SU-DHL-6 (cell line): ENCODE results near the gene KMT2E.
A peak's percentile ranks its signal among the peaks of the same experiment; 100 is the strongest.

ENCODE experiments used
- H2AFZ ChIP-seq: fragments of 200-600 bp; sonication (generic); 2 replicates; pipeline ENCODE4 v1.6.1; 2014; ENCODE audit warnings: low read depth, mild to moderate bottlenecking, moderate library complexity, mixed read lengths, antibody characterized with exemption, low read length; ENCODE audit not compliant: severe bottlenecking
- H3F3A ChIP-seq: fragments of 200-600 bp; shearing (Covaris generic); 2 replicates; pipeline ENCODE4 v1.6.0; 2016; ENCODE audit warnings: antibody characterized with exemption, mild to moderate bottlenecking; ENCODE audit not compliant: insufficient read depth
- H3K27ac ChIP-seq: fragments of 200-600 bp; sonication (generic); 2 replicates; pipeline ENCODE4 v1.5.1; 2016; ENCODE audit warnings: low read depth, mild to moderate bottlenecking, low read length, moderate library complexity, mixed read lengths
- H3K27me3 ChIP-seq: fragments of 200-600 bp; sonication (generic), shearing (Covaris generic); 2 replicates; pipeline ENCODE4 v1.6.0; 2014; ENCODE audit warnings: mild to moderate bottlenecking, low read length
- H3K36me3 ChIP-seq: fragments of 200-600 bp; sonication (generic); 2 replicates; pipeline ENCODE4 v1.6.1; 2014; ENCODE audit warnings: mild to moderate bottlenecking, low read length, mixed read lengths
- H3K4me2 ChIP-seq: fragments of 300-600, 200-600 bp; shearing (Covaris generic), sonication (generic); 2 replicates; pipeline ENCODE4 v1.6.0; 2014; ENCODE audit warnings: low read length, low read depth, mild to moderate bottlenecking; ENCODE audit not compliant: poor library complexity, severe bottlenecking
- H3K4me3 ChIP-seq: fragments of 200-600 bp; sonication (generic); 2 replicates; pipeline ENCODE4 v1.5.1; 2014; ENCODE audit warnings: antibody characterized with exemption, low read length, mild to moderate bottlenecking, mixed read lengths; ENCODE audit not compliant: insufficient read depth, poor library complexity, severe bottlenecking
- H3K79me2 ChIP-seq: fragments of 200-600 bp; sonication (generic); 2 replicates; pipeline ENCODE4 v1.6.1; 2014; ENCODE audit warnings: mild to moderate bottlenecking, low read length, moderate library complexity; ENCODE audit not compliant: insufficient read depth
- H3K9ac ChIP-seq: fragments of 200-600 bp; sonication (generic); 2 replicates; pipeline ENCODE4 v1.7.0; 2014; ENCODE audit warnings: mild to moderate bottlenecking, low read length
- H3K9me2 ChIP-seq: fragments of 200-600 bp; sonication (generic); replicated peaks from 2 replicates; pipeline ENCODE4 v1.6.1; 2014; ENCODE audit warnings: low read length; ENCODE audit not compliant: insufficient read depth
- H3K9me3 ChIP-seq: fragments of 200-600 bp; sonication (generic); 2 replicates; pipeline ENCODE4 v1.6.1; 2014; ENCODE audit warnings: low read length, mixed read lengths; ENCODE audit not compliant: insufficient read depth
- H4K20me1 ChIP-seq: fragments of 200-600 bp; sonication (generic); 2 replicates; pipeline ENCODE4 v1.6.1; 2014; ENCODE audit warnings: low read depth, mild to moderate bottlenecking, antibody characterized with exemption, low read length, moderate library complexity, mixed read lengths
- CTCF ChIP-seq: fragments of 200-600 bp; sonication (generic); IDR thresholded peaks from one replicate; pipeline ENCODE4 v1.5.1; 2017; ENCODE audit warnings: antibody characterized with exemption, mild to moderate bottlenecking, low read length, moderate library complexity; ENCODE audit not compliant: insufficient read depth, poor library complexity, severe bottlenecking
- EZH2phosphoT487 ChIP-seq: fragments of 200-600 bp; sonication (generic), shearing (Covaris generic); conservative IDR thresholded peaks from 2 replicates; pipeline ENCODE4 v1.6.1; 2018; ENCODE audit warnings: mild to moderate bottlenecking, antibody characterized with exemption, low read length, moderate library complexity, mixed read lengths

The KMT2E gene

GRCh38 chr7:105012503-105013220 is 1.3 kb upstream of the KMT2E start:
- peaks cover 39% of the 10 kb centered on the region for H3F3A ChIP-seq
- H3K9ac ChIP-seq = peak overlapping the region; percentile 97
- TF ChIP-seq CTCF (no peak), EZH2phosphoT487 (no peak)
- H3K4me3 ChIP-seq = peak overlapping the region; percentile 91
- H3K27me3 ChIP-seq = no peaks in the 10 kb centered on the region
- H2AFZ ChIP-seq = no peak overlapping the region
- peaks cover 5% of the 10 kb centered on the region; the same call in 1 of the 2 replicates for H3K36me3 ChIP-seq
- H4K20me1 ChIP-seq = peaks cover 21% of the 10 kb centered on the region
- peak overlapping the region; percentile 96 for H3K27ac ChIP-seq
- no peaks in the 10 kb centered on the region for H3K9me2 ChIP-seq
- H3K9me3 ChIP-seq = no peaks in the 10 kb centered on the region
- H3K4me2 ChIP-seq = peak overlapping the region; percentile 71
- peaks cover 37% of the 10 kb centered on the region for H3K79me2 ChIP-seq

GRCh38 chr7:105013221-105013815 is 687 bp upstream of the KMT2E start:
- Histone ChIP-seq H3K79me2 (peaks cover 43% of the 10 kb centered on the region), H3K9me3 (no peaks in the 10 kb centered on the region), H3K27me3 (no peaks in the 10 kb centered on the region), H4K20me1 (peaks cover 24% of the 10 kb centered on the region), H3K9ac (peak overlapping the region; percentile 97), H3K27ac (peak overlapping the region; percentile 96), H3K36me3 (peaks cover 5% of the 10 kb centered on the region; the same call in 1 of the 2 replicates), H3K4me3 (peak overlapping the region; percentile 91), H2AFZ (peak overlapping the region; percentile 42), H3F3A (peaks cover 34% of the 10 kb centered on the region), H3K9me2 (no peaks in the 10 kb centered on the region), H3K4me2 (peak overlapping the region; percentile 71)
- peak; percentile 51 for TF ChIP-seq CTCF
- no peak for TF ChIP-seq EZH2phosphoT487

- Histone ChIP-seq H3K27ac (peak overlapping the region; percentile 96), H3K27me3 (no peaks in the 10 kb centered on the region), H3K36me3 (peaks cover 5% of the 10 kb centered on the region; the same call in 1 of the 2 replicates), H3K4me2 (peak overlapping the region; percentile 71), H4K20me1 (peaks cover 30% of the 10 kb centered on the region), H3K9me2 (no peaks in the 10 kb centered on the region), H3K79me2 (peaks cover 58% of the 10 kb centered on the region), H2AFZ (peak overlapping the region; percentile 27), H3K4me3 (peak overlapping the region; percentile 91), H3K9me3 (no peaks in the 10 kb centered on the region), H3K9ac (peak overlapping the region; percentile 97), H3F3A (peaks cover 34% of the 10 kb centered on the region)
- TF ChIP-seq EZH2phosphoT487 (no peak), CTCF (no peak)
Observed at GRCh38 chr7:105014693-105015389, 836 bp downstream of the KMT2E start.
